GM19351 (cell line): Measurements from ENCODE around the gene TSSK3.

Experiments
- ATAC-seq: cut with Tn5 transposase; IDR thresholded peaks from one replicate; pipeline ENCODE4 v1.9.1; 2021; ENCODE audit warnings: mild to moderate bottlenecking, moderate library complexity; ENCODE audit not compliant: unreplicated experiment

Gene TSSK3

GRCh38 chr1:32362474-32363313, at the start of gene TSSK3, which contains the start of gene FAM229A:
TSS of gene TSSK3 (plus strand) at chr1:32362539. CDS start at chr1:32362702, 163 bp downstream.
TSS of gene FAM229A (minus strand) at chr1:32362485. CDS start at chr1:32362091, 394 bp downstream.
- ATAC-seq, result no peak

GRCh38 chr1:32316903-32317277, 45.4 kb upstream of the TSSK3 start:
- peak; percentile 25 for ATAC-seq

GRCh38 chr1:32318127-32318869, 44.0 kb upstream of the TSSK3 start:
- no peak for ATAC-seq

DNA sequence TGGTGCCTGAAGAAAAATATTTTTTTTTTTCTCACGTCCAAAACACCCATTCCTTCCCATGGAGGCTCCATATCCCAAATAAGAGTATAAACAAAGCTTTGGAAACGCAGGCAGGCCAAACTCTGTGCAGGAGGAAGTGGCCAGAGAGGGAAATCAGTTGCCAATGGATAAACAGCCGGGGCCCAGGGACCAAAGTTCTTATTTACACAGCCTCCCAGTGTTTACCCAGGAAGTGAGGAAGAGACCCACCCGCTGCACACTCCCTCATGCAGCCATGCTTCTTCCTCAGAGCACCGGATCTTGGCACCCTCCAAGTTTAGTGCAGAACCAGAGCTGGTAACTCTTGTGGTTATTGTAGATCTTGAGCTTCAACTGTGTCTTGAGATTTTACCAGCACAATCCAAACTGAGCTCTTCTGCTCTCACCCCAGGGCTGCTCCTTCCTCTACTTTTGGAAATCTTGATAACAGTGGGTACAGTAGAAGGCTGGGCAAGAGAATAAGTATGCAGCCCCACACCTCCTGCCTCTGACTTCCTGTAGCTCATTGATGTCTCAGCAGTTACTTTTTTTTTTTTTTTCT, 40.5 kb upstream of the TSSK3 start:
- no peak for ATAC-seq

GRCh38 chr1:32327204-32327603, 35.1 kb upstream of the TSSK3 start:
- ATAC-seq, result no peak

- no peak for ATAC-seq
These were observed 32.3 kb upstream of the TSSK3 start for GRCh38 chr1:32329931-32330466.

DNA sequence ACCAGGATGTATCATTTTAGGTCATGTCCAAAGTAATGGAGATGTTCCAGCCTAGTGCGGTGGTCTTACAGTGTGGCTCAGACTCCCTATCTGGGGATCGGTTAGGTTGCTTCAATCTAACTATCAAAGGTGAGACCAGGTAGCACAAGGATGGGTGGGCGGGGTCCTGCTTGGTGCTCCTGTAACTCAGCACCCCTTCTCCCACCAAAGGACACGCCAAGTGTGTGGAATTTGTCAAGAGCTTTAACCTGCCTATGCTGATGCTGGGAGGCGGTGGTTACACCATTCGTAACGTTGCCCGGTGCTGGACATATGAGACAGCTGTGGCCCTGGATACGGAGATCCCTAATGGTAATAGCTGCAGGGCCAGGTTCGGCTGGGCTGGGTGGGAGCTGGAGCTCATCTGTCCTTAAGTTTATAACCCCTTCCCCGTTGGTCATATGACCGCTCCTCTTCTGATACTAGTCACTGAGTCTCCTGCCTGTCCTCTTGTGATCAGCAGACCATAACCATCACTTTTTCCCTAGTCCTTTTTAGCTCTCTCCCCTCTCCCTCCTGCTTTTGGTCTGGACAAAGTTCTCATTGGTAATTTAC, 31.7 kb upstream of the TSSK3 start:
- ATAC-seq, result no peak

- ATAC-seq, result no peak
These were observed 30.8 kb upstream of the TSSK3 start for GRCh38 chr1:32331549-32331948.

DNA sequence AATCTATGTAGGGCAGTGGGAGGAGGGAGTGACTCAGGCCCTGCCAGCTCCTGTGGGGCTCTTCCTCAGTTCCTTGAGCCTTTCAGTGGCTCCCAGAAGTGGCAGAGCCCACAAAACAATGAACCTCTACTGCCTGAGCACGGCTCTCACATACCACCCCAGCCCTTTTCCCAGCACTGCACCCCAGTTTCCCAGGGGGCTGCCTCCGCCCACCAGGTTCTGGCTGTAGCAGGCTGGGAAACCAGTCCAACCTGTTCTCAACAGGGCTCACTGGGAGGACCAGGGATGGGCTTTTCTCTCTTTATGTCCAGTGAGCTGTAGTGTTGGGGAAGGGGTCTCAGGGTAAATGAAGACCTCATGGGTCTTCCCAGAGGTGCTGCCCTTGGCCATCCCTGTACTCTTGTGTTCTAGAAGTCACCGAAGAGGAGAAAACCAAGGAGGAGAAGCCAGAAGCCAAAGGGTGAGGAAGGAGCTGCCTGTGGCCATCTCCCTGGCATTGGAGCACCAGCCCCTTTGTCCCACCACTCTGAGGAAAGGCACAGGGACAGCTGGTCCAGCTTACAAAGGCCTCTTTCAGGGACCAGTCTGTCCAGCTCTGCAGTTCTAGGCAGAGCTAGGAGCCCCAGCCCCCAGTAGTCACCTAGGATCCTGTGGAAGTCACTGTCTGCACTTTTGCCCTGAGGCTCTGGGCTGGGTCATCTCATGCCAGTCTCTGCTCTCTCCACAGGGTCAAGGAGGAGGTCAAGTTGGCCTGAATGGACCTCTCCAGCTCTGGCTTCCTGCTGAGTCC, 29.9 kb upstream of the TSSK3 start:
- ATAC-seq, result no peak

DNA sequence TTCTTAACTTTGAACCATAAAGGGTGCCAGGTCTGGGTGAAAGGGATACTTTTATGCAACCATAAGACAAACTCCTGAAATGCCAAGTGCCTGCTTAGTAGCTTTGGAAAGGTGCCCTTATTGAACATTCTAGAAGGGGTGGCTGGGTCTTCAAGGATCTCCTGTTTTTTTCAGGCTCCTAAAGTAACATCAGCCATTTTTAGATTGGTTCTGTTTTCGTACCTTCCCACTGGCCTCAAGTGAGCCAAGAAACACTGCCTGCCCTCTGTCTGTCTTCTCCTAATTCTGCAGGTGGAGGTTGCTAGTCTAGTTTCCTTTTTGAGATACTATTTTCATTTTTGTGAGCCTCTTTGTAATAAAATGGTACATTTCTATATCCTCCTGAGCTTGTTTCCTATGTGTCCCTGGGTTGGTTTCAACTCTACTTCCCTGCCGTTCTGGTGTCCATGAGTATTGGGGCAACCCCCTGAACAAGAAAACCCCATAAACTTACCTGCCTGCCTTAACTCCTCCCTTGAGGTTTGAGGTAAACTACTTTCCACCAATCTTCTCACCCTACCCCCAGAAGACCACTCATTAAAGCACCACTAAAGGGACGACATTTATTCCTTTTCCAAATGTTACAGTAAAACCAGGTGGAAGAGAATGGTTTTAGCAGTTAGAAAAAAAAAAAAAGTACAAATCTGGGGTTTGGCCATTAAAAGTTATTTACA, 28.9 kb upstream of the TSSK3 start:
- ATAC-seq, result no peak

- no peak for ATAC-seq
These were observed 28.0 kb upstream of the TSSK3 start for GRCh38 chr1:32334274-32334861.

DNA sequence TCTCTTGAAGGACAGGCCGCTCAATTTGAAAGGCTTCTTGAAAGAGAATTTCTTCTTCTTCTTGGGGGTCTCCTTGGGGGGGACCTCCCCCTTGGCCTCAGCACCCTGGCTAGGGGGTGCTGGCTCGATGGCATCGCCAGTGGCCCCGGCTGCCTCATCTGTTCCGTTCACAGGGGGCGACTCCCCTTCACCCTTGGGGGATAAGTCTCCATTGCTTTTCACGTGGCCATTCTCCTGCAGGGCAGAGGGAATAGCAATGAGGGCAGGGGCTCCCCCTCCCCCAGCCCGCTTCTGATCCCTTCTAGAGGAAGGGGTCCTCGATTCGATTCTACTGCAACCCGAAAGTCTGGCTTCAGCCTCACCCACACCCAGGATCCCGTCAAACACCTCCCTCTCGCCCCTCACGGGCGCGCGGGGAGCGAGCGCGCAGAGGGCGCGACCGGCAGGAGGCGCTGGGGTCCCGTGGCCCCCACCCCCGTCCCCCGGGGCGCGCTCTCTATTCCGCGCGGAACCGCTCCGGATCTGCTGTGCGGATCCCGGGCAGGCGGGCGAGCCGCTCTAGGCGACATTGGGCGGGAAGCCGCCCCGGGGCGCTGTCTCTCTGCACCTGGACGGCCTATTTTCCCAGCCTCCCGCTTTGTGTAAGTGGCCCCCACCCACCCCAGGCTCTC, 27.3 kb upstream of the TSSK3 start:
- ATAC-seq, result no peak

DNA sequence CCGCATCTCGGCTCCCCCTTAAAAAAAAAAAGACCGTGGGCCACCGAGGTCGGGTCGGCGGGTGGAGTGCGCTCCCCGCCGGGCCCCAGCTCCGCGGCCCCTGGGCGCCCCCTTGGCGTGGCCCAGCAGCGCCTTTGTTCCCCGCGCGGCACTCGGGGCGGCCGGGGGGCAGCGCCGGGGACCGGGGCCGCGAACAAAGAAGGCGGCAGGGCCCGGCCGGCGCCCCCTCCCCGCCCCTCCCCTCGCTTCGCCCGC, 26.9 kb upstream of the TSSK3 start:
- no peak for ATAC-seq

- no peak for ATAC-seq
These were observed 26.3 kb upstream of the TSSK3 start, which contains the start of gene MARCKSL1 for GRCh38 chr1:32335790-32336590. TSS of gene MARCKSL1 (minus strand) at chr1:32336233. CDS start at chr1:32336033, 200 bp downstream.

DNA sequence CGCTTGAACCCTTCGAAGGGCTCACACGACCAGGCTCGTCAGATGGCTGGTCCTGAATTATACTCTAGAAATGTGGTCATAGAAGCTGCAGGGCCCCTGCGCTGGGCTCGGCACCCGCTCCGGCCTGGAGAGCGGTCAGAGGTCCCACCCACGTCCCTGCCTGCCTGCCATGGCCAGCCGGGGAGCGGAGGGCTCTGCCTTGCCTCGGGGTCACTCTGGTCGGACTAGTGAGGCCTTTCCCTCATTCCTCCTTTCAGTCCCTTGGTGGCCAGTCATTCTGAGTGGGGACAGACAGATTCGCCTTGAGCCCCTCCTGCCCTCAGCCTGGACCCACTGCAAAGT, 25.8 kb upstream of the TSSK3 start:
- ATAC-seq, result no peak

DNA sequence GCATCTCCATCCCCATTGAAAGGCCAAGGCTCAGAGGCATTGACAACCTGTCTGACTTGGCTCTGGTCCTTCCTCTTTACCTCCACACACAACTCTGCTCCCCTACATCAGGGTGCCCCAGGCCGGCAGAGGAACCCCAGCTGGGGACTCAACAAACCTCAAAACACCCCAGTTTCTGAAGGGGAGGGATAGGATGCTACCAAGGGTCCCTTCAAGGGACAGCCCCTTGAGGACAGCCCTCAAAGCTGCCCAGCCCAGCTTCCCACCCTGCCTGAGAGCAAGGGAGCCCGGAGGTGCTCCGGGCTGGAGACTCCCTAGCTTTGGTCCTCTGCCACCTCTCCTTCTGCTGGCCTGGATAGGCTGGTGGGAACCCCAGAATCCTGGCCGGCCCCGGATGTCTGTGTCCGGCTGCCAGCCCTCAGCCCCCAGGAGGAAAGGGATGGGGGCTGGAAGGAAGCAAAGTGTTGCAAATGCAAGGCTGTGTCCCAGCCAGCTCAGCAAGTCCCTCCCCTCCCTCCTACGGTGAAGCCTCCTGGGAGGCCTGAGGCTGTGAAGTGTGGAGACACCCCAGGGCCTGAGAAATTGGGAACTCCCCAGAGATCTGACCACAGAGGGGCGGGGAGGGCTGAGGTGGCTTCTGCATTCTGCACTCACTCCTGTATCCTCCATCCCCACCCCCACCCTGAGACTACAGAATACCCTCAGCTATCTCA, 25.2 kb upstream of the TSSK3 start:
- ATAC-seq, result no peak

DNA sequence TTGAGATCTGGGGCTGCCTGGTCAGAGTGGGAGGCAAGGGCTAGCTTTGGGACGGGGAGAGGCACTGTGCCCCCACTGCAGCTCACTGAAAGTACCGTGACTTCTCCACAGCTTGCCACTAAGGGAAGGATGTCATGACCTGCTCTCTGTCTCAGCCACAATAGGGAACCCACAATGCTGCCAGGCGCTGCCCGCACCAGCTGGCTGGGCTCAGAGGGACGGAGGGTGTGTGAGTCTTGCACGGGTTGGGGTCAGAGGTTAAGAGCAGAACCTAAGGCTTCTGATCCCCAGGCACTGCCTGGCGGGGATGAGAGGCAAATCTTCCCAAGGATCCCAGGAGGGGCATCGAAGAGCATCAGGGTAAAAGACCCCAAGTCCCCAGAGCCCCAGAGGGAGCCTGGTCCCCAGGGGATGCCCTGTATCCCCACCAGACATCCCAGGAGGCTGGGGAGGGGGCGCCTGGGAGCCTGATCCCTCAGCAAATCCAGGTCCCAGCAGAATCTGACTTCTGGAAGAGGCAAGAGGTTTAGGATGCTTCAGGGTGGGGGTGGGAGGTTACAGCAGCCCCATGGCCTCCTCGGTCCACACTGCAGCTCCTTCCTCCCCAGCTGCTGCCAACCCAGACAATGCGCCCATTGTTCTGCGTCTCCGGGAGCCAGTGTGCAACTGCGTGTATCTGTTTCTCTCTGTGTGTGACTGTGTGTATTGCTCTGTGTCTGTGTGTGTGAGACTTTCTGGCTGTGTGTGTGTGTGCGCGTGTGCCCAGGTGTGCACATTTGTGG, 24.3 kb upstream of the TSSK3 start:
- ATAC-seq, result no peak
